HEK293T (cell line): Measurements from ENCODE around the gene ZFAND4.

ENCODE experiments used
- CTCF ChIA-PET: fragments of 350-600 bp; formaldehyde crosslinking; extraction: SDS; loops from one replicate; lab custom pipeline; 2021; ENCODE audit warnings: antibody characterized with exemption, inconsistent platforms; lab: Yijun Ruan, JAX
- POLR2A ChIA-PET: fragments of 350-600 bp; formaldehyde crosslinking; extraction: SDS; loops from one replicate; lab custom pipeline; 2020; ENCODE audit warnings: antibody characterized with exemption, inconsistent platforms; lab: Yijun Ruan, JAX
- DNase-seq: peaks from one replicate; pipeline ENCODE4 v3.0.0; 2012; ENCODE audit warnings: mixed read lengths; ENCODE audit errors: extremely low spot score
- ARNT ChIP-seq: fragments of 450-650 bp; IDR thresholded peaks from 2 replicates; pipeline ENCODE4 v1.6.1; 2017; ENCODE audit warnings: mild to moderate bottlenecking
- BHLHE40 ChIP-seq: fragments of 450-650 bp; IDR thresholded peaks from 2 replicates; pipeline ENCODE4 v1.6.1; 2016; ENCODE audit warnings: mild to moderate bottlenecking, moderate library complexity, borderline replicate concordance
- CTBP1 ChIP-seq: fragments of 450-650 bp; IDR thresholded peaks from 2 replicates; pipeline ENCODE4 v1.6.1; 2016; ENCODE audit warnings: borderline replicate concordance
- ELF4 ChIP-seq: fragments of 450-650 bp; IDR thresholded peaks from 2 replicates; pipeline ENCODE4 v1.6.1; 2017; ENCODE audit warnings: antibody characterized with exemption
- FOXA1 ChIP-seq: fragments of 450-650 bp; IDR thresholded peaks from 2 replicates; pipeline ENCODE4 v1.6.1; 2016; ENCODE audit warnings: mild to moderate bottlenecking
- FOXK2 ChIP-seq: fragments of 450-650 bp; IDR thresholded peaks from 2 replicates; pipeline ENCODE4 v1.6.1; 2016; ENCODE audit warnings: mild to moderate bottlenecking
- FOXM1 ChIP-seq: fragments of 450-650 bp; IDR thresholded peaks from 2 replicates; pipeline ENCODE4 v1.6.1; 2017; ENCODE audit warnings: mild to moderate bottlenecking, borderline replicate concordance
- HDGF ChIP-seq: fragments of 450-650 bp; IDR thresholded peaks from 2 replicates; pipeline ENCODE4 v1.6.1; 2017; ENCODE audit warnings: antibody characterized with exemption, borderline replicate concordance
- L3MBTL2 ChIP-seq: fragments of 450-650 bp; conservative IDR thresholded peaks from 2 replicates; pipeline ENCODE4 v1.6.1; 2016; ENCODE audit warnings: mild to moderate bottlenecking
- LEF1 ChIP-seq: fragments of 450-650 bp; IDR thresholded peaks from 2 replicates; pipeline ENCODE4 v1.6.1; 2017; ENCODE audit warnings: mild to moderate bottlenecking, borderline replicate concordance
- NFRKB ChIP-seq: fragments of 450-650 bp; IDR thresholded peaks from 2 replicates; pipeline ENCODE4 v1.6.1; 2016; ENCODE audit warnings: mild to moderate bottlenecking, moderate library complexity
- PKNOX1 ChIP-seq: fragments of 450-650 bp; IDR thresholded peaks from 2 replicates; pipeline ENCODE4 v1.6.1; 2016
- SP1 ChIP-seq: fragments of 450-650 bp; IDR thresholded peaks from 2 replicates; pipeline ENCODE4 v1.6.1; 2017
- SUZ12 ChIP-seq: fragments of 450-650 bp; IDR thresholded peaks from 2 replicates; pipeline ENCODE4 v1.6.1; 2016; ENCODE audit warnings: mild to moderate bottlenecking
- TARDBP ChIP-seq: fragments of 450-650 bp; IDR thresholded peaks from 2 replicates; pipeline ENCODE4 v1.6.1; 2016
- ZNF384 ChIP-seq: fragments of 450-650 bp; IDR thresholded peaks from 2 replicates; pipeline ENCODE4 v1.6.1; 2016

The ZFAND4 gene

GRCh38 chr10:45596526-45596925 is 76.0 kb downstream of the ZFAND4 start:
- ChIA-PET POLR2A (no interaction called here), CTCF (no interaction called here)
- TF ChIP-seq NFRKB (no peak), BHLHE40 (no peak), FOXM1 (no peak), CTBP1 (no peak), ZNF384 (no peak), HDGF (no peak)
- DNase-seq, result no peak

GRCh38 chr10:45594276-45595157 is 78.1 kb downstream of the ZFAND4 start:
- CTCF ChIA-PET, result no interaction called here
- peak; percentile 95 for TF ChIP-seq L3MBTL2
- peak; percentile 69; the same call in 1 of the 2 replicates for TF ChIP-seq LEF1
- peak; percentile 96 for TF ChIP-seq FOXK2
- no peak for TF ChIP-seq PKNOX1
- peak; percentile 50; the same call in 1 of the 2 replicates for TF ChIP-seq FOXM1
- peak; percentile 65; the same call in 1 of the 2 replicates for TF ChIP-seq ARNT
- peak; percentile 95 for DNase-seq
- POLR2A ChIA-PET, result interaction anchor here (0.6 to 0.9 kb wide), 2 partner anchors 33 to 350 kb away, joined by 3 read pairs; no protein-coding TSS in a partner anchor

GRCh38 chr10:45593938-45594275 is 78.7 kb downstream of the ZFAND4 start:
- CTCF ChIA-PET, result interaction anchor here (0.7 kb wide), 1 partner anchor 33 kb away, joined by 3 read pairs; no protein-coding TSS in a partner anchor
- TF ChIP-seq ARNT (no peak), ELF4 (no peak), SP1 (no peak), BHLHE40 (no peak), FOXK2 (no peak), NFRKB (no peak), SUZ12 (no peak)
- DNase-seq, result no peak
- POLR2A ChIA-PET, result no interaction called here

- POLR2A ChIA-PET, result no interaction called here
- DNase-seq, result no peak
- TF ChIP-seq ELF4 (no peak), CTBP1 (no peak), L3MBTL2 (no peak)
- CTCF ChIA-PET, result no interaction called here
Observed at GRCh38 chr10:45592926-45593325, 79.6 kb downstream of the ZFAND4 start.

GRCh38 chr10:45592432-45592831 is 80.1 kb downstream of the ZFAND4 start:
- no peak for DNase-seq
- TF ChIP-seq LEF1, result no peak
- TF ChIP-seq ARNT, result no peak
- no peak for TF ChIP-seq ELF4
- POLR2A ChIA-PET, result no interaction called here
- CTCF ChIA-PET, result no interaction called here

- no peak for DNase-seq
- ChIA-PET POLR2A (no interaction called here), CTCF (no interaction called here)
Observed at GRCh38 chr10:45591280-45591679, 81.3 kb downstream of the ZFAND4 start.

GRCh38 chr10:45589868-45590267 is 82.7 kb downstream of the ZFAND4 start:
- CTCF ChIA-PET, result no interaction called here
- TF ChIP-seq PKNOX1 (no peak), FOXA1 (no peak), SP1 (no peak), NFRKB (no peak), ZNF384 (no peak), FOXK2 (no peak), TARDBP (no peak), SUZ12 (no peak), LEF1 (no peak), FOXM1 (no peak), ELF4 (no peak), BHLHE40 (no peak), HDGF (no peak), L3MBTL2 (no peak), ARNT (no peak), CTBP1 (no peak)

More at GRCh38 chr10:45591280-45591679, 81.3 kb downstream of the ZFAND4 start:
- TF ChIP-seq L3MBTL2 (no peak), CTBP1 (no peak), PKNOX1 (no peak), ELF4 (no peak), ARNT (no peak), FOXM1 (no peak), HDGF (no peak), SUZ12 (no peak), TARDBP (no peak), FOXA1 (no peak), LEF1 (no peak), SP1 (no peak), BHLHE40 (no peak), ZNF384 (no peak), FOXK2 (no peak), NFRKB (no peak)

More at GRCh38 chr10:45589868-45590267, 82.7 kb downstream of the ZFAND4 start:
- no peak for DNase-seq
- POLR2A ChIA-PET, result no interaction called here
